ENCODE data around the gene PBRM1. TPM values are rescaled to one million over a fixed set of nuclear protein-coding genes. Genes with fewer than 3 reads are reported as not detected.

PBRM1 gene
- total and polyA plus RNA-seq, 2 of the 8 experiments (the other 6 are each of a cell fraction or from before 2014, with no cell fraction given), result 19.3 to 65.8 TPM

DNA sequence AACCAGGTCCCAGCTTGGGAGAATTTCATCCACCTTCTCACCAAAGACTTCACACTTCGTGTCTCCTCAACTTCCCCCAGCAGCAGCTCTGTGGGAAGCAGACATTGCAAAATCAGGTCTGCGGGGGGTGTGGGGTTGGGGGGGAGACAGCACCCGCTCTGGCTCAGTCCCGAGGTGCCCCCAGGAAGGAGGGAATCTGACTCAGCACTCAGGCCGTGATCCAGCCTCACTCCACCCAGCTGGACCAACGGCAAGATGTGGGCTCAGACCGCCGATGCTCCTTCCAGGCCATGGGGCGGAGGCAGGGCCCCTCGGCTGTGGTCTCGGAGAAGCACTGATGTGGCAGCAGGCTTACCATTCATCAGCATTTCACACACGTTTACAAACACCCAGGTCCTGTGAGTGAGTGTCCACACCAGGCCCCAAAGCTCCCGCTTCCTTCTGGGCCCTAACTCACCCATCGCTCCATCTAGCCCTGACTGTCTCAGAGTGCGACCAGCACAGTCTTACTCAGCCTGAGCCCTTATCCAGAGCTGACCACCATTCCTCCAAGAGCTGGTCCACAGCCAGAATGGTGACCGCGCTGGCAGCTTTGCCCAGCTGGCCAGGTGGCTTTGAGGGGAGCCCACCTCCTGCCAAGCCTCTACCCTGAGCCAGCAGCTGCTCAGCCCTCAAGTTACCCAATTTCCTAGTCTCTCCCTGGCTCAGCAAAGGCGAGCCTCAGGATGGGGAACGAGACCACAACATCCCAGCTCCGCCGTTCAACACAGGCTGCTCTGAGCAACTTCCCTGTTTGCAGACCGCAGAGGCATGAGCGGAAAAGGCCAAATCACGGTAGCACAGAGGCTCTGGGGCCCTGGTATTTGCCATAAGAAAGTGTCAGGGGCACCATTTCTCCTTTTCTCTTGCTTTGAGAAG lies 187.3 kb downstream of the PBRM1 start:
- no peak overlapping the region for H2BK5ac ChIP-seq (ENCODE audit: low read depth, low read length)
- FAIRE-seq (no peak), DNase-seq (ENCODE audit: low read depth in 1 of 2, low spot score in 2 of 2) (no peak)
- H3K18ac ChIP-seq (ENCODE audit: extremely low read depth, low read length), result no peak overlapping the region
- CTCF ChIA-PET (ENCODE audit: partially characterized antibody), result interaction anchor here (1.1 to 3.8 kb wide), 4 partner anchors 9 to 27 kb away, joined by 4 to 15 read pairs (median 10); no protein-coding TSS in a partner anchor
- H2BK12ac ChIP-seq (ENCODE audit: low read depth, low read length), result no peak overlapping the region
- 0 out of 2 replicates have a peak overlapping the region, but pooled peaks have one; percentile 42 for H4K8ac ChIP-seq (ENCODE audit: extremely low read depth, insufficient read depth, low read length)
- POLR2A ChIA-PET (ENCODE audit: partially characterized antibody), result interaction anchor here (0.7 to 1.7 kb wide), 9 partner anchors 8 to 57 kb away, joined by 3 to 5 read pairs (median 3); partner anchors contain the start of gene UQCC5
- no peaks in the 10 kb centered on the region for H3K79me2 ChIP-seq (ENCODE audit: control insufficient read depth in 1 of 2, insufficient read depth in 2 of 2, low read length in 2 of 2)
- H4K5ac ChIP-seq (ENCODE audit: insufficient read length, low read depth, low read length), result no peak overlapping the region
- H3K79me1 ChIP-seq (ENCODE audit: low read depth, low read length), result no peaks in the 10 kb centered on the region
- H3K9ac ChIP-seq (replicated peaks in 1 of 4; ENCODE audit: extremely low read depth in 1 of 4, low read depth in 3 of 4, low read length in 3 of 4), result no peak overlapping the region
- no peak overlapping the region for H3K4me2 ChIP-seq (ENCODE audit: insufficient read depth in 1 of 2, low read depth in 2 of 2, low read length in 2 of 2)
- H3K27ac ChIP-seq (ENCODE audit: low read depth, low read length), result no peak overlapping the region
- H2AK5ac ChIP-seq (ENCODE audit: low read depth, low read length), result no peak overlapping the region
- H3K56ac ChIP-seq (replicated peaks; ENCODE audit: insufficient read length, low read depth, low read length), result no peak overlapping the region
- no peaks in the 10 kb centered on the region for H4K20me1 ChIP-seq (replicated peaks in 1 of 2; ENCODE audit: control insufficient read depth in 1 of 2, insufficient read depth in 2 of 2, low read length in 2 of 2)
- no peak overlapping the region for H2BK20ac ChIP-seq (ENCODE audit: low read length)
- no peak overlapping the region for H2BK120ac ChIP-seq (replicated peaks; ENCODE audit: low read depth, low read length)
- H3K9me3 ChIP-seq (ENCODE audit: insufficient read depth in 2 of 2, low read depth in 1 of 2, low read length in 1 of 2), result no peaks in the 10 kb centered on the region
- H3K27me3 ChIP-seq (replicated peaks in 1 of 4; ENCODE audit: control insufficient read depth in 3 of 4, extremely low read depth in 1 of 4, insufficient read depth in 3 of 4, low read length in 3 of 4), result no peaks in the 10 kb centered on the region; a peak in 2 of 7 replicates
- 94% methylated on average over 22 of the region's 24 CpGs; no CpG with 5 or more reads in 1 of the 2 experiments for WGBS, 2 experiments (ENCODE audit: extremely low coverage in 1 of 2, insufficient coverage in 1 of 2, insufficient read length in 1 of 2, insufficient replicate concordance in 2 of 2, low coverage in 1 of 2, low lambda C conversion rate in 2 of 2, missing lambda C conversion rate in 1 of 2)
- no peak overlapping the region for H2BK15ac ChIP-seq (ENCODE audit: low read length)
- H3K4ac ChIP-seq (replicated peaks; ENCODE audit: insufficient read length, low read depth, low read length), result no peak overlapping the region
- H3K23me2 ChIP-seq (ENCODE audit: low read depth, low read length), result no peaks in the 10 kb centered on the region
- H3K23ac ChIP-seq (ENCODE audit: insufficient read length), result no peak overlapping the region
- no peak overlapping the region for H4K91ac ChIP-seq (replicated peaks; ENCODE audit: insufficient read length, low read length)
- no peak overlapping the region for H3K4me3 ChIP-seq (ENCODE audit: extremely low read depth in 1 of 4, insufficient read depth in 2 of 4, low read depth in 3 of 4, low read length in 4 of 4)
- H3K4me1 ChIP-seq (replicated peaks in 1 of 4; ENCODE audit: control insufficient read depth in 3 of 4, insufficient read depth in 4 of 4, low read length in 3 of 4), result peaks cover 0 to 6% (median under 1%) of the 10 kb centered on the region in 4 experiments; a peak in 3 of 7 replicates
- no peak overlapping the region for H2AFZ ChIP-seq (ENCODE audit: low read length)
- H3K14ac ChIP-seq (ENCODE audit: insufficient read length), result no peak overlapping the region
- no peaks in the 10 kb centered on the region for H3K36me3 ChIP-seq (ENCODE audit: control insufficient read depth in 2 of 4, insufficient read depth in 4 of 4, low read length in 3 of 4)
- no peak for TF ChIP-seq JUND (IDR thresholded peaks at IDR 0.05; ENCODE audit: low read length)
- TF ChIP-seq EGR1 (IDR thresholded peaks at IDR 0.05; ENCODE audit: borderline replicate concordance, low read depth, low read length), result no peak
- TF ChIP-seq, protein P1, sequence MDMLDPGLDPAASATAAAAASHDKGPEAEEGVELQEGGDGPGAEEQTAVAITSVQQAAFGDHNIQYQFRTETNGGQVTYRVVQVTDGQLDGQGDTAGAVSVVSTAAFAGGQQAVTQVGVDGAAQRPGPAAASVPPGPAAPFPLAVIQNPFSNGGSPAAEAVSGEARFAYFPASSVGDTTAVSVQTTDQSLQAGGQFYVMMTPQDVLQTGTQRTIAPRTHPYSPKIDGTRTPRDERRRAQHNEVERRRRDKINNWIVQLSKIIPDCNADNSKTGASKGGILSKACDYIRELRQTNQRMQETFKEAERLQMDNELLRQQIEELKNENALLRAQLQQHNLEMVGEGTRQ (IDR thresholded peaks at IDR 0.05; ENCODE audit: low read length), result no peak
- TF ChIP-seq RNF2 (IDR thresholded peaks at IDR 0.05; ENCODE audit: borderline replicate concordance, low read depth, low read length, missing control alignments, poor library complexity, severe bottlenecking), result no peak
- TF ChIP-seq NANOG (IDR thresholded peaks at IDR 0.05; ENCODE audit: insufficient read depth, low read depth, low read length, poor library complexity, severe bottlenecking), result no peak
- no peak for TF ChIP-seq FOSL1 (IDR thresholded peaks at IDR 0.05; ENCODE audit: insufficient read depth, low read depth, low read length)
- no peak for TF ChIP-seq CHD1 (IDR thresholded peaks at IDR 0.05; ENCODE audit: low read depth, low read length)

All from H1 (cell line).